Activated CD8-positive, alpha-beta T cell treated with anti-CD3 and anti-CD28 coated beads for 36 hours (primary cell): ENCODE measurements around the gene CYB561D2. TPM values are rescaled to one million over a fixed set of nuclear protein-coding genes. Genes with fewer than 3 reads are reported as not detected.

Experiments
- ATAC-seq: fragments of 200-7000 bp; cut with Tn5 transposase; one replicate; pipeline ENCODE4 v1.10.0; 2021; ENCODE audit warnings: mild to moderate bottlenecking, moderate library complexity
- CTCF ChIA-PET: fragments of 350-600 bp; sonication (Branson Sonifier 250); formaldehyde crosslinking; loops from one replicate; lab custom pipeline; 2021; ENCODE audit warnings: antibody characterized with exemption; lab: Charles Lee
- POLR2A ChIA-PET: fragments of 350-600 bp; sonication (Branson Sonifier 250); formaldehyde crosslinking; loops from one replicate; lab custom pipeline; 2021; ENCODE audit warnings: antibody characterized with exemption; lab: Charles Lee
- DNase-seq: peaks from one replicate; pipeline ENCODE4 v3.0.0-alpha.2; 2020
- H3K27ac Mint-ChIP-seq: one replicate; pipeline ENCODE4 v1.8.0; 2021; ENCODE audit warnings: mild to moderate bottlenecking, mixed read lengths
- H3K27me3 Mint-ChIP-seq: one replicate; pipeline ENCODE4 v1.8.0; 2021; ENCODE audit warnings: mixed read lengths
- H3K36me3 Mint-ChIP-seq: one replicate; pipeline ENCODE4 v1.8.0; 2021; ENCODE audit warnings: low read depth, mixed read lengths
- H3K4me1 Mint-ChIP-seq: one replicate; pipeline ENCODE4 v1.8.0; 2021; ENCODE audit warnings: low read depth, mixed read lengths
- H3K4me3 Mint-ChIP-seq: one replicate; pipeline ENCODE4 v1.8.0; 2021; ENCODE audit warnings: mild to moderate bottlenecking, moderate library complexity, mixed read lengths
- H3K9me3 Mint-ChIP-seq: one replicate; pipeline ENCODE4 v1.8.0; 2021; ENCODE audit warnings: mixed read lengths
- CTCF ChIP-seq: fragments of 200-600 bp; IDR thresholded peaks from one replicate; pipeline ENCODE4 v1.8.0; 2022; ENCODE audit warnings: antibody characterized with exemption, mild to moderate bottlenecking
- intact Hi-C: fragments of 100-400 bp; cut with micrococcal nuclease; formaldehyde crosslinking; loops from one replicate; pipeline ENCODE4 v1.10.0; 2022
- total RNA-seq, 2 experiments: library from RNA; stranded (reverse); gene quantifications; one replicate each; pipeline ENCODE4 v1.2.3, GENCODE V29; 2021

CYB561D2 gene
- total RNA-seq, 2 experiments from 2014 or later: 17.1 to 18.2 TPM

DNA sequence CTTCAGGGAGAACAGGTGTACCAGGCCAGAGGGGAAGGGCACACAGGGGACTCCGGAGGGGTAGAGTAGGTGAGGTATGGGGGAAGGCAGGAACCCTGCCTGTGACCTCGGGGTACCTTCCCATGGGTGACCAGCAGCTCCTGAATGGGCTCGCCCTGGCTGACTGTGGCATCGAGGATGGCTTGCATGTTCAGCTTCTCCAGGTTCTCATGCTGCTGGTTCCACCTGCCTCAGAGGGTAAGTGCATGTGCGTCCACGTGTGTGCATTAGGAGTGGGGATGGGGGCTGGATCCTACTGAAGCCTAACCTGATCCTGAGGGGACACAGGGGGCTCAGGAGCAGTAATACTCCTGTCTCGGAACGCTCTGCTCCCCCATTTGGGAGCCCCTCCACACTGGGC lies 5.7 kb upstream of the CYB561D2 start:
- Mint-ChIP-seq H3K4me1 (peaks cover 46% of the 10 kb centered on the region), H3K4me3 (no peak overlapping the region), H3K9me3 (no peaks in the 10 kb centered on the region), H3K27ac (no peak overlapping the region), H3K27me3 (no peaks in the 10 kb centered on the region), H3K36me3 (peaks cover 16% of the 10 kb centered on the region)
- intact Hi-C loops: no loop called here
- ChIA-PET CTCF (interaction anchor here (1.0 to 3.2 kb wide), 3 partner anchors 7 to 21 kb away, joined by 3 to 18 read pairs (median 5); no protein-coding TSS in a partner anchor), POLR2A (interaction anchor here (0.7 to 2.8 kb wide), 10 partner anchors 8 to 1045 kb away, joined by 3 to 10 read pairs (median 4); partner anchors contain the start of genes HYAL3, NAA80 and TUSC2)
- no peak for TF ChIP-seq CTCF
- DNase-seq: no peak
- ATAC-seq: no peak

GRCh38 chr3:50345586-50346234 lies 5.0 kb upstream of the CYB561D2 start, which contains the start of gene ZMYND10:
TSS of gene ZMYND10 (minus strand) at chr3:50345732. CDS start at chr3:50345579, 153 bp downstream.
- intact Hi-C loops: no loop called here
- CTCF ChIA-PET: interaction anchor here (1.9 to 6.1 kb wide), 4 partner anchors 8 to 196 kb away, joined by 5 to 46 read pairs (median 12); no protein-coding TSS in a partner anchor

DNA sequence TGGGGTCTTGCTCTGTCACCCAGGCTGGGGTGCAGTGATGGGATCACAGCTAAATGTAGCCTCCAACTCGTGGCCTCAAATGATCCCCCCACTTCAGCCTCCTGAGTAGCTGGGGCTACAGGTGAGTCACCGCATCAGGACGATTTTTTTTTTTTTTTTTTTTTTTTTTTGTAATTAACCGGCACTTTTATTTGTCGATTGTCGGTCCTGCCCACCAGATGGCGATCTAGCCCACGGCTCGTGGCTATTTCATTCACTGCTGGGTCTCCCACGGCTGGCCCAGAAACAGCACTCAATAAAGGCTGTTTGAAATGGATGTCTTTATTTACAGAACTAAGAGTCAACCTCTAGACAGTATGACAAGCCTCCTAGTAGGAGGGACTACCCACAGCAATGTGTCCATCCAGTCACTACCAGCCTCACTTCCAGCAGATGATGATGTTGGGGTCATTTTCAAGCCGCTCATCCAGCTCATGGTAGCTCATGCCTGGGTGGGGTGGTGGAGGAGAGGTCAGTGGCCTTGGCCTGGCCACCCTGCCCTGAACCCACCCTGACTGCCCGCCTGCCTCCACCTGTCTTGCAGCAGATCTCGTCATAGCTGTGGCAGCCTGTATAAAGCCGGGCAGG lies 3.4 kb upstream of the CYB561D2 start:
- peak; percentile 87 for DNase-seq
- intact Hi-C loops: no loop called here
- ChIA-PET CTCF (interaction anchor here (0.6 to 6.1 kb wide), 18 partner anchors 9 to 585 kb away, joined by 3 to 46 read pairs (median 4); partner anchors contain the start of genes C3orf18, HEMK1 and TMEM115), POLR2A (interaction anchor here (0.7 to 1.6 kb wide), 7 partner anchors 8 to 272 kb away, joined by 3 to 8 read pairs (median 5); partner anchors contain the start of gene HEMK1)
- peaks cover 15% of the 10 kb centered on the region for H3K36me3 Mint-ChIP-seq
- peaks cover 47% of the 10 kb centered on the region for H3K4me1 Mint-ChIP-seq
- no peaks in the 10 kb centered on the region for H3K9me3 Mint-ChIP-seq
- TF ChIP-seq CTCF: peak; percentile 60
- peak overlapping the region; percentile 49 for H3K27ac Mint-ChIP-seq
- H3K4me3 Mint-ChIP-seq: no peak overlapping the region
- peak; percentile 12 for ATAC-seq
- H3K27me3 Mint-ChIP-seq: no peaks in the 10 kb centered on the region

More at GRCh38 chr3:50345586-50346234, 5.0 kb upstream of the CYB561D2 start, which contains the start of gene ZMYND10:
- Mint-ChIP-seq H3K27me3 (no peaks in the 10 kb centered on the region), H3K27ac (no peak within 1 kb of the TSS), H3K4me3 (peak within 1 kb of the TSS; percentile 52), H3K36me3 (peaks cover 15% of the 10 kb centered on the region), H3K9me3 (no peaks in the 10 kb centered on the region), H3K4me1 (peaks cover 49% of the 10 kb centered on the region)
- POLR2A ChIA-PET: interaction anchor here (0.7 to 2.8 kb wide), 9 partner anchors 9 to 225 kb away, joined by 3 to 10 read pairs (median 4); partner anchors contain the start of genes TMEM115 and TUSC2
- no peak for TF ChIP-seq CTCF
- ATAC-seq (peak; percentile 15), DNase-seq (peak; percentile 83)

DNA sequence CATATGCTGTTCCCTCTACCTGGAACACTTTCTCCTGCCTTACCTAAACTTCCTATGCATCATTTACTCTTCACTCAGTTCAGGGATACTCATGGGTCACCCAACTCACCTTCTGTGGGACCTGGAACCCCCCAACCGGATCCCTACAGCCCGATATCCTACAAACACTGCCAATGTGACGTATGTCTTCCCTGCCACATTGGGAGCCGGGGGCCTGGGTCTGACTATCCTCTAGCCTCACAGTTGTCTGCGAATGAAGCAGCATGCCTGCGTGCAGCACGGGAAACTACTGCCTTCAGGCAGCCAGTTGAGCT lies 492 bp upstream of the CYB561D2 start:
- Mint-ChIP-seq H3K27me3 (no peaks in the 10 kb centered on the region), H3K4me1 (peaks cover 53% of the 10 kb centered on the region), H3K36me3 (peaks cover 22% of the 10 kb centered on the region), H3K9me3 (no peaks in the 10 kb centered on the region), H3K27ac (peak overlapping the region; percentile 96), H3K4me3 (peak overlapping the region; percentile 91)
- DNase-seq: no peak
- CTCF ChIA-PET: interaction anchor here (1.2 to 6.1 kb wide), 9 partner anchors 9 to 200 kb away, joined by 3 to 46 read pairs (median 7); partner anchors contain the start of gene RASSF1
- no peak for ATAC-seq
- POLR2A ChIA-PET: interaction anchor here (0.7 to 6.9 kb wide), 15 partner anchors 12 to 258 kb away, joined by 3 to 137 read pairs (median 4); partner anchors contain the start of genes HYAL2, HYAL3, NAA80 and RASSF1
- no peak for TF ChIP-seq CTCF
- intact Hi-C loops: no loop called here
